GM18520 (cell line): Measurements from ENCODE around the gene DIO2.

Experiments
- ATAC-seq: cut with Tn5 transposase; IDR thresholded peaks from one replicate; pipeline ENCODE4 v1.9.1; 2021; ENCODE audit not compliant: unreplicated experiment

The DIO2 gene

GRCh38 chr14:80211153-80212022 lies at the start of gene DIO2:
TSS of gene DIO2 (minus strand) at chr14:80211504. CDS start at chr14:80211472, 32 bp downstream.
- no peak for ATAC-seq

GRCh38 chr14:80260645-80261044 lies 49.3 kb upstream of the DIO2 start:
- no peak for ATAC-seq

- ATAC-seq: no peak
These were observed 28.3 kb upstream of the DIO2 start for GRCh38 chr14:80239631-80240030.

GRCh38 chr14:80237143-80237542 lies 25.8 kb upstream of the DIO2 start:
- no peak for ATAC-seq

GRCh38 chr14:80233470-80234089 lies 22.3 kb upstream of the DIO2 start:
- no peak for ATAC-seq

GRCh38 chr14:80231702-80232101 lies 20.4 kb upstream of the DIO2 start:
- ATAC-seq: no peak

- no peak for ATAC-seq
These were observed 12.6 kb upstream of the DIO2 start for GRCh38 chr14:80223696-80224465.

GRCh38 chr14:80216818-80217217 lies 5.5 kb upstream of the DIO2 start:
- ATAC-seq: no peak

GRCh38 chr14:80215756-80216581 lies 4.7 kb upstream of the DIO2 start:
- no peak for ATAC-seq

- no peak for ATAC-seq
These were observed 3.8 kb upstream of the DIO2 start for GRCh38 chr14:80215081-80215480.

- no peak for ATAC-seq
These were observed 2.3 kb upstream of the DIO2 start for GRCh38 chr14:80213602-80214001.

- no peak for ATAC-seq
These were observed 706 bp upstream of the DIO2 start for GRCh38 chr14:80212023-80212397.

- ATAC-seq: no peak
These were observed 2.8 kb downstream of the DIO2 start for GRCh38 chr14:80208461-80208860.

GRCh38 chr14:80206351-80207080 lies 4.8 kb downstream of the DIO2 start:
- ATAC-seq: no peak

GRCh38 chr14:80202888-80203562 lies 8.3 kb downstream of the DIO2 start:
- ATAC-seq: no peak

- no peak for ATAC-seq
These were observed 11.2 kb downstream of the DIO2 start for GRCh38 chr14:80200093-80200492.

GRCh38 chr14:80188571-80188970 lies 22.7 kb downstream of the DIO2 start:
- ATAC-seq: no peak

GRCh38 chr14:80186301-80186800 lies 25.0 kb downstream of the DIO2 start:
- ATAC-seq: no peak

- no peak for ATAC-seq
These were observed 34.4 kb downstream of the DIO2 start for GRCh38 chr14:80176893-80177292.
